T47D (cell line): ENCODE data around the gene SLC35F2.
"Not testable (repeated sequence)": the region's sequence is repeated elsewhere in the genome, so short reads cannot be mapped to it uniquely, and the experiment has no call there.

ENCODE experiments used
- DNase-seq, 2 experiments: peaks; one replicate each; pipeline versions ENCODE4 v3.0.0 to v3.0.0-alpha.2; 2011 to 2012; ENCODE audit warnings: low read depth in 1 of 2, low spot score in 1 of 2
- JUND ChIP-seq: IDR thresholded peaks from 2 replicates; pipeline ENCODE4 v1.6.1; 2012; ENCODE audit warnings: low read depth
- in situ Hi-C: cut with HindIII; loops from 2 replicates; pipeline ENCODE4 v1.10.0; 2016; ENCODE audit warnings: low sequenced_read_pairs, low pct_unique_long_range_greater_than_20kb

The SLC35F2 gene

GRCh38 chr11:107858217-107859070, at the start of gene SLC35F2:
TSS of gene SLC35F2 (minus strand) at chr11:107858787. CDS start at chr11:107858767, 20 bp downstream.
- in situ Hi-C loops = no loop called here
- TF ChIP-seq JUND = no peak
- peak; percentile 45 to 89 for DNase-seq

GRCh38 chr11:107908211-107908610, 49.6 kb upstream of the SLC35F2 start:
- no peak for DNase-seq
- in situ Hi-C loops = no loop called here
- no peak for TF ChIP-seq JUND

- in situ Hi-C loops = no loop called here
- no peak for TF ChIP-seq JUND
- peak; percentile 37 to 77 for DNase-seq
These were observed 39.7 kb upstream of the SLC35F2 start for GRCh38 chr11:107898270-107898669.

GRCh38 chr11:107882095-107882820, 23.7 kb upstream of the SLC35F2 start:
- peak in 1 of 2 experiments; percentile 58 for DNase-seq
- in situ Hi-C loops = no loop called here
- TF ChIP-seq JUND = no peak

- DNase-seq, in situ Hi-C loops: not testable (repeated sequence)
These were observed 22.9 kb upstream of the SLC35F2 start for GRCh38 chr11:107881471-107881870.

GRCh38 chr11:107876141-107876540, 17.6 kb upstream of the SLC35F2 start:
- DNase-seq = no peak
- in situ Hi-C loops = no loop called here
- TF ChIP-seq JUND = no peak

GRCh38 chr11:107864591-107864990, 6.0 kb upstream of the SLC35F2 start:
- no peak for DNase-seq
- in situ Hi-C loops = no loop called here

GRCh38 chr11:107860688-107861087, 2.1 kb upstream of the SLC35F2 start:
- DNase-seq = no peak
- in situ Hi-C loops = no loop called here
- TF ChIP-seq JUND = no peak

More at GRCh38 chr11:107864591-107864990, 6.0 kb upstream of the SLC35F2 start:
- no peak for TF ChIP-seq JUND

- DNase-seq, in situ Hi-C loops: not testable (repeated sequence)
These were observed 1.6 kb upstream of the SLC35F2 start for GRCh38 chr11:107860240-107860620.

GRCh38 chr11:107859459-107860239, 1.1 kb upstream of the SLC35F2 start:
- DNase-seq = peak; percentile 47 to 84
- in situ Hi-C loops = no loop called here
- TF ChIP-seq JUND = no peak

- DNase-seq = peak in 1 of 2 experiments; percentile 42
- TF ChIP-seq JUND = no peak
- in situ Hi-C loops = no loop called here
These were observed 904 bp downstream of the SLC35F2 start for GRCh38 chr11:107857550-107858216.

- no peak for TF ChIP-seq JUND
- peak in 1 of 2 experiments; percentile 54 for DNase-seq
- in situ Hi-C loops = no loop called here
These were observed 1.5 kb downstream of the SLC35F2 start for GRCh38 chr11:107856981-107857517.
